Measurements from ENCODE around the gene TDRD5.

The TDRD5 gene

GRCh38 chr1:179583771-179584320 lies 7.8 kb upstream of the TDRD5 start:
- Histone ChIP-seq H3K9me3 (ENCODE audit: control insufficient read depth, low read depth, low read length) (no peaks in the 10 kb centered on the region), H3K4me3 (ENCODE audit: low read length) (no peak overlapping the region), H3K4me1 (ENCODE audit: control insufficient read depth, low read depth, low read length) (peaks cover 2% of the 10 kb centered on the region), H3K9ac (ENCODE audit: low read length) (no peak overlapping the region), H3K36me3 (ENCODE audit: control insufficient read depth, low read depth, low read length) (no peaks in the 10 kb centered on the region), H3K27ac (ENCODE audit: low read length) (no peak overlapping the region), H3K27me3 (ENCODE audit: control insufficient read depth, insufficient read depth, low read length) (peaks cover 29% of the 10 kb centered on the region)

GRCh38 chr1:179586107-179586823 lies 5.4 kb upstream of the TDRD5 start:
- Histone ChIP-seq H3K4me1 (ENCODE audit: control insufficient read depth, low read depth, low read length) (peaks cover 2% of the 10 kb centered on the region), H3K27ac (ENCODE audit: low read length) (no peak overlapping the region), H3K36me3 (ENCODE audit: control insufficient read depth, low read depth, low read length) (no peaks in the 10 kb centered on the region), H3K27me3 (ENCODE audit: control insufficient read depth, insufficient read depth, low read length) (peaks cover 27% of the 10 kb centered on the region), H3K9me3 (ENCODE audit: control insufficient read depth, low read depth, low read length) (no peaks in the 10 kb centered on the region), H3K4me3 (ENCODE audit: low read length) (peak overlapping the region; percentile 49), H3K9ac (ENCODE audit: low read length) (peak overlapping the region; percentile 38)

- H3K4me3 ChIP-seq (ENCODE audit: low read length): no peak overlapping the region
Observed at GRCh38 chr1:179587336-179587735, 4.3 kb upstream of the TDRD5 start.

GRCh38 chr1:179588425-179589024 lies 3.1 kb upstream of the TDRD5 start:
- H3K27me3 ChIP-seq (ENCODE audit: control insufficient read depth, insufficient read depth, low read length): peaks cover 27% of the 10 kb centered on the region

More at GRCh38 chr1:179587336-179587735, 4.3 kb upstream of the TDRD5 start:
- Histone ChIP-seq H3K36me3 (ENCODE audit: control insufficient read depth, low read depth, low read length) (no peaks in the 10 kb centered on the region), H3K9me3 (ENCODE audit: control insufficient read depth, low read depth, low read length) (no peaks in the 10 kb centered on the region), H3K27ac (ENCODE audit: low read length) (no peak overlapping the region), H3K4me1 (ENCODE audit: control insufficient read depth, low read depth, low read length) (peaks cover 2% of the 10 kb centered on the region), H3K27me3 (ENCODE audit: control insufficient read depth, insufficient read depth, low read length) (peaks cover 27% of the 10 kb centered on the region), H3K9ac (ENCODE audit: low read length) (no peak overlapping the region)

GRCh38 chr1:179589509-179589908 lies 2.1 kb upstream of the TDRD5 start:
- H3K9me3 ChIP-seq (ENCODE audit: control insufficient read depth, low read depth, low read length): no peaks in the 10 kb centered on the region
- H3K27ac ChIP-seq (ENCODE audit: low read length): no peak overlapping the region
- peaks cover 27% of the 10 kb centered on the region for H3K27me3 ChIP-seq (ENCODE audit: control insufficient read depth, insufficient read depth, low read length)
- H3K9ac ChIP-seq (ENCODE audit: low read length): no peak overlapping the region
- no peaks in the 10 kb centered on the region for H3K36me3 ChIP-seq (ENCODE audit: control insufficient read depth, low read depth, low read length)
- no peak overlapping the region for H3K4me3 ChIP-seq (ENCODE audit: low read length)
- no peaks in the 10 kb centered on the region for H3K4me1 ChIP-seq (ENCODE audit: control insufficient read depth, low read depth, low read length)

More at GRCh38 chr1:179588425-179589024, 3.1 kb upstream of the TDRD5 start:
- Histone ChIP-seq H3K9ac (ENCODE audit: low read length) (no peak overlapping the region), H3K9me3 (ENCODE audit: control insufficient read depth, low read depth, low read length) (no peaks in the 10 kb centered on the region), H3K4me1 (ENCODE audit: control insufficient read depth, low read depth, low read length) (peaks cover 2% of the 10 kb centered on the region), H3K36me3 (ENCODE audit: control insufficient read depth, low read depth, low read length) (no peaks in the 10 kb centered on the region), H3K27ac (ENCODE audit: low read length) (no peak overlapping the region), H3K4me3 (ENCODE audit: low read length) (no peak overlapping the region)

GRCh38 chr1:179590671-179591070 lies 961 bp upstream of the TDRD5 start:
- Histone ChIP-seq H3K27ac (ENCODE audit: low read length) (no peak overlapping the region), H3K4me3 (ENCODE audit: low read length) (no peak overlapping the region), H3K27me3 (ENCODE audit: control insufficient read depth, insufficient read depth, low read length) (peaks cover 16% of the 10 kb centered on the region), H3K4me1 (ENCODE audit: control insufficient read depth, low read depth, low read length) (no peaks in the 10 kb centered on the region), H3K9ac (ENCODE audit: low read length) (no peak overlapping the region), H3K36me3 (ENCODE audit: control insufficient read depth, low read depth, low read length) (no peaks in the 10 kb centered on the region), H3K9me3 (ENCODE audit: control insufficient read depth, low read depth, low read length) (no peaks in the 10 kb centered on the region)

- no peak overlapping the region for H3K4me3 ChIP-seq (ENCODE audit: low read length)
- no peaks in the 10 kb centered on the region for H3K4me1 ChIP-seq (ENCODE audit: control insufficient read depth, low read depth, low read length)
- H3K9me3 ChIP-seq (ENCODE audit: control insufficient read depth, low read depth, low read length): no peaks in the 10 kb centered on the region
- no peaks in the 10 kb centered on the region for H3K36me3 ChIP-seq (ENCODE audit: control insufficient read depth, low read depth, low read length)
- no peak overlapping the region for H3K9ac ChIP-seq (ENCODE audit: low read length)
- H3K27me3 ChIP-seq (ENCODE audit: control insufficient read depth, insufficient read depth, low read length): peaks cover 13% of the 10 kb centered on the region
- no peak overlapping the region for H3K27ac ChIP-seq (ENCODE audit: low read length)
Observed at GRCh38 chr1:179591253-179591591, 410 bp upstream of the TDRD5 start.

GRCh38 chr1:179598631-179599030 lies 7.0 kb downstream of the TDRD5 start:
- no peaks in the 10 kb centered on the region for H3K4me1 ChIP-seq (ENCODE audit: control insufficient read depth, low read depth, low read length)
- no peaks in the 10 kb centered on the region for H3K27me3 ChIP-seq (ENCODE audit: control insufficient read depth, insufficient read depth, low read length)
- H3K9me3 ChIP-seq (ENCODE audit: control insufficient read depth, low read depth, low read length): no peaks in the 10 kb centered on the region
- H3K9ac ChIP-seq (ENCODE audit: low read length): no peak overlapping the region
- H3K36me3 ChIP-seq (ENCODE audit: control insufficient read depth, low read depth, low read length): no peaks in the 10 kb centered on the region
- H3K4me3 ChIP-seq (ENCODE audit: low read length): no peak overlapping the region
- no peak overlapping the region for H3K27ac ChIP-seq (ENCODE audit: low read length)

GRCh38 chr1:179599623-179600249 lies 8.1 kb downstream of the TDRD5 start:
- Histone ChIP-seq H3K27me3 (ENCODE audit: control insufficient read depth, insufficient read depth, low read length) (no peaks in the 10 kb centered on the region), H3K27ac (ENCODE audit: low read length) (no peak overlapping the region), H3K9me3 (ENCODE audit: control insufficient read depth, low read depth, low read length) (no peaks in the 10 kb centered on the region), H3K4me1 (ENCODE audit: control insufficient read depth, low read depth, low read length) (no peaks in the 10 kb centered on the region), H3K9ac (ENCODE audit: low read length) (no peak overlapping the region), H3K4me3 (ENCODE audit: low read length) (no peak overlapping the region), H3K36me3 (ENCODE audit: control insufficient read depth, low read depth, low read length) (no peaks in the 10 kb centered on the region)

GRCh38 chr1:179601093-179601492 lies 9.5 kb downstream of the TDRD5 start:
- no peaks in the 10 kb centered on the region for H3K36me3 ChIP-seq (ENCODE audit: control insufficient read depth, low read depth, low read length)
- H3K4me1 ChIP-seq (ENCODE audit: control insufficient read depth, low read depth, low read length): no peaks in the 10 kb centered on the region
- no peaks in the 10 kb centered on the region for H3K27me3 ChIP-seq (ENCODE audit: control insufficient read depth, insufficient read depth, low read length)
- no peak overlapping the region for H3K4me3 ChIP-seq (ENCODE audit: low read length)
- H3K27ac ChIP-seq (ENCODE audit: low read length): no peak overlapping the region
- H3K9me3 ChIP-seq (ENCODE audit: control insufficient read depth, low read depth, low read length): no peaks in the 10 kb centered on the region
- H3K9ac ChIP-seq (ENCODE audit: low read length): no peak overlapping the region

GRCh38 chr1:179612361-179612760 lies 20.7 kb downstream of the TDRD5 start:
- Histone ChIP-seq H3K9ac (ENCODE audit: low read length) (no peak overlapping the region), H3K4me3 (ENCODE audit: low read length) (no peak overlapping the region), H3K4me1 (ENCODE audit: control insufficient read depth, low read depth, low read length) (no peaks in the 10 kb centered on the region), H3K9me3 (ENCODE audit: control insufficient read depth, low read depth, low read length) (no peaks in the 10 kb centered on the region), H3K36me3 (ENCODE audit: control insufficient read depth, low read depth, low read length) (no peaks in the 10 kb centered on the region), H3K27ac (ENCODE audit: low read length) (no peak overlapping the region), H3K27me3 (ENCODE audit: control insufficient read depth, insufficient read depth, low read length) (no peaks in the 10 kb centered on the region)
